Gastrocnemius medialis (tissue), 4 donors: ENCODE results near the gene CCM2L. TPM values are rescaled to one million over a fixed set of nuclear protein-coding genes. Genes with fewer than 3 reads are reported as not detected.

Experiments used
- ATAC-seq, 2 donors: fragments of 150-250 bp; one replicate each; pipeline ENCODE4 v1.9.1; 2016
- DNase-seq, 2 donors: peaks; one replicate each; pipeline ENCODE4 v3.0.0-alpha.2; 2019
- H3K27ac ChIP-seq, 4 donors: fragments of 200-600 bp; sonication (generic); 1 replicate in 1 of 4; 2 replicates in 3 of 4; pipeline ENCODE4 v1.5.1; 2016 to 2018; ENCODE audit warnings: mild to moderate bottlenecking in 2 of 4, moderate library complexity in 1 of 4
- H3K27me3 ChIP-seq, 3 donors: fragments of 200-600 bp; sonication (generic) in 2 of 3; 1 replicate in 1 of 3; 2 replicates in 2 of 3; pipeline versions ENCODE4 v1.5.1 to v1.6.0; 2016 to 2019; ENCODE audit warnings: mild to moderate bottlenecking in 1 of 3, moderate library complexity in 1 of 3
- H3K36me3 ChIP-seq, 2 donors: fragments of 200-600 bp; sonication (generic) in 1 of 2; one replicate each; pipeline ENCODE4 v1.5.1; 2017 to 2018
- H3K4me1 ChIP-seq, 2 donors: fragments of 200-600 bp; sonication (generic) in 1 of 2; one replicate each; pipeline ENCODE4 v1.5.1; 2016 to 2017; ENCODE audit warnings: mild to moderate bottlenecking in 2 of 2
- H3K4me3 ChIP-seq, 4 donors: fragments of 200-600 bp; sonication (generic) in 3 of 4; 1 replicate in 1 of 4; 2 replicates in 3 of 4; pipeline ENCODE4 v1.5.1; 2016 to 2019; ENCODE audit warnings: mild to moderate bottlenecking in 2 of 4
- H3K9me3 ChIP-seq, 3 donors: fragments of 200-600 bp; sonication (generic) in 2 of 3; 1 replicate in 1 of 3; 2 replicates in 2 of 3; pipeline ENCODE4 v1.5.1; 2016 to 2019
- POLR2A ChIP-seq, 2 donors: fragments of 450-650 bp; IDR thresholded peaks; one replicate each; pipeline ENCODE4 v1.6.1; 2017; ENCODE audit warnings: antibody characterized with exemption in 2 of 2, mild to moderate bottlenecking in 2 of 2, moderate library complexity in 2 of 2
- in situ Hi-C, 4 donors: fragments of 200-750 bp; cut with MboI; loops; one replicate each; pipeline versions ENCODE4 v1.15.0 to v1.8.0; 2017; ENCODE audit warnings: low sequenced_read_pairs in 4 of 4
- intact Hi-C: fragments of 100-400 bp; cut with DNase I; formaldehyde crosslinking; loops from one replicate; pipeline ENCODE4 v1.15.1; 2023; ENCODE audit warnings: low total_unique reads
- total RNA-seq, 4 donors: library from RNA; depleted of rRNA; stranded (reverse); fragments of >200 nt; gene quantifications; one replicate each; pipeline versions ENCODE4 v1.1.0 to v1.2.3, GENCODE V29; 2016
- TF ChIP-seq, protein P1 (sequence below), 5 experiments: fragments of 450-650 bp in 3 of 5; fragments of 200-600 bp in 2 of 5; sonication (generic) in 2 of 5; IDR thresholded peaks in 4 of 5; conservative IDR thresholded peaks in 1 of 5; 1 replicate in 4 of 5; 2 replicates in 1 of 5; pipeline ENCODE4 v1.5.1; 2016 to 2019; ENCODE audit warnings: antibody characterized with exemption in 5 of 5, mild to moderate bottlenecking in 3 of 5, moderate library complexity in 3 of 5

The CCM2L gene
- total RNA-seq, 4 donors from 2014 or later, result 2.2 to 5.8 (median 3.2) TPM

DNA sequence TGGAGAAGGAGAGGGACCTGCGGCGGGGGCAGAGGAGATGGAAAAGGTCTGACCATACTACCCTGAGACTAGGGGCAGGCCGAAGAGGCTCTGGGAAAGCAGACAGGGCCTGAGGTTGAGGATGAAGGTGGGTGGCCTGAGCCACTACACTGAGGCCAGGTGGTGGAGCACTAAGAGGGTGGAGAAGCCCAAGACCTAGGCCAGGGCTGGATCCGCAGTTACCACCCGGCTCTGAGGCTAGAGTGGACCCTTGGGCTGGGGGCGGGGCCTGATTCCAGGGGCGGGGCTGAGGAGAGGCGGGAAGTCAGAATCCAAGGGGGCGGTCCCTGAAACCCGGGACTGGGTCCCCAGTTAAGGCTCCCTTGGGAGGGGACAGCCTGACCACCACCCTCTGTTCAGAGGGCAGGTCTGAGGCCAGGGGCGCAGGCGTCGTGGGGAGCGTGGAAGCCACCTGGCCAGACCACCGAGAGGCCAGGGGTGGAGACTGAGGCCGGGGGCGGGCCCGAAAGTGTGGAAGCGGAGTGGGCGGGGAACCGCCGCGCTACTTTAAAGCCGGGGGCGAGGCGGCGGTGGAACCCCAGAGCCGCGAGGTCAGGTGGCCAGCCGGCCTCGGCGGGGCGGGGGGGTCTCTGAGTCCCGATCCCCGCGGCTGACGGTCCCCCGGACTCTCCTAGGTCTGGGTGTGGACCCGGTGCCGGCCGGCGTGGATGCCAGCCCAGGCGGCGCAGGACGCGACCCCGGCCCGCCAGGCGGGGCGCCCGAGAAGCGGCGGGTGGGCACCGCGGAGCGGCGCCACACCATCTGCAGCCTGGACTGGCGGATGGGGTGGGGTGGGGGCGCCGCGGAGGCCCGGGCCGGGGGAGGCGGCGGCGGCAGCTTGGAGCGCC, 8.3 kb downstream of the CCM2L start:
- in situ Hi-C loops (no loop called here), intact Hi-C loops (no loop called here)
- no peaks in the 10 kb centered on the region for H3K36me3 ChIP-seq
- H3K4me3 ChIP-seq, result peak overlapping the region; percentile 50 to 61 (median 54)
- H3K4me1 ChIP-seq, result peaks cover 0 to 4% of the 10 kb centered on the region in 2 donors
- no peaks in the 10 kb centered on the region for H3K9me3 ChIP-seq
- DNase-seq (peak in 1 of 2 donors; percentile 16), ATAC-seq (no peak)
- peak in 1 of 2 donors; percentile 32 for TF ChIP-seq POLR2A (IDR thresholded peaks at IDR 0.05)
- TF ChIP-seq, protein P1, sequence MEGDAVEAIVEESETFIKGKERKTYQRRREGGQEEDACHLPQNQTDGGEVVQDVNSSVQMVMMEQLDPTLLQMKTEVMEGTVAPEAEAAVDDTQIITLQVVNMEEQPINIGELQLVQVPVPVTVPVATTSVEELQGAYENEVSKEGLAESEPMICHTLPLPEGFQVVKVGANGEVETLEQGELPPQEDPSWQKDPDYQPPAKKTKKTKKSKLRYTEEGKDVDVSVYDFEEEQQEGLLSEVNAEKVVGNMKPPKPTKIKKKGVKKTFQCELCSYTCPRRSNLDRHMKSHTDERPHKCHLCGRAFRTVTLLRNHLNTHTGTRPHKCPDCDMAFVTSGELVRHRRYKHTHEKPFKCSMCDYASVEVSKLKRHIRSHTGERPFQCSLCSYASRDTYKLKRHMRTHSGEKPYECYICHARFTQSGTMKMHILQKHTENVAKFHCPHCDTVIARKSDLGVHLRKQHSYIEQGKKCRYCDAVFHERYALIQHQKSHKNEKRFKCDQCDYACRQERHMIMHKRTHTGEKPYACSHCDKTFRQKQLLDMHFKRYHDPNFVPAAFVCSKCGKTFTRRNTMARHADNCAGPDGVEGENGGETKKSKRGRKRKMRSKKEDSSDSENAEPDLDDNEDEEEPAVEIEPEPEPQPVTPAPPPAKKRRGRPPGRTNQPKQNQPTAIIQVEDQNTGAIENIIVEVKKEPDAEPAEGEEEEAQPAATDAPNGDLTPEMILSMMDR (IDR thresholded peaks at IDR 0.05 in 4 of 5, conservative IDR thresholded peaks at IDR 0.05 in 1 of 5), result no peak
- H3K27me3 ChIP-seq, result peaks cover 43 to 62% (median 52%) of the 10 kb centered on the region in 3 donors
- H3K27ac ChIP-seq, result peak overlapping the region in 1 of 4 donors; percentile 40

DNA sequence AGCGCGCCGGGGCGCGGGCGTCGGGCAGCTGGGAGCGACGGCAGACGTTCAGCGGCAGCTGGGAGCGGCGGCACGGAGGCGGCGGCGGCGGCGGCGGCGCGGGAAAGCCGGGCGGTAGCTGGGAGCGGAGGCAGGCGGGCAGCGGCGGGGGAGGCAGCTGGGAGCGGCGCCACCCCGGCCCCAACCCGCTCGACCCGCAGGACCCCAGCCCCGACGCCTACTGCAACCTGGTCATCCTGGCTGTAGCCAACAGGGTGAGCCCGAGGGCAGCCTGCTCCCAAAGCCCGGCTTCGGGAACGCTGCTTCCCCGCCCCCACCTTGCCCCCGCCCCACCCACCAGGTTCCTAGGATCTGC, 8.9 kb downstream of the CCM2L start:
- H3K27ac ChIP-seq, result no peak overlapping the region
- intact Hi-C loops (no loop called here), in situ Hi-C loops (no loop called here)
- ATAC-seq (no peak), DNase-seq (no peak)
- no peaks in the 10 kb centered on the region for H3K36me3 ChIP-seq
- no peaks in the 10 kb centered on the region for H3K9me3 ChIP-seq
- peaks cover 0 to 4% of the 10 kb centered on the region in 2 donors for H3K4me1 ChIP-seq
- TF ChIP-seq, protein P1 (IDR thresholded peaks at IDR 0.05 in 4 of 5, conservative IDR thresholded peaks at IDR 0.05 in 1 of 5), result no peak
- no peak for TF ChIP-seq POLR2A (IDR thresholded peaks at IDR 0.05)
- H3K4me3 ChIP-seq, result peak overlapping the region in 2 of 4 donors; percentile 2 to 56
- peaks cover 42 to 60% (median 52%) of the 10 kb centered on the region in 3 donors for H3K27me3 ChIP-seq

DNA sequence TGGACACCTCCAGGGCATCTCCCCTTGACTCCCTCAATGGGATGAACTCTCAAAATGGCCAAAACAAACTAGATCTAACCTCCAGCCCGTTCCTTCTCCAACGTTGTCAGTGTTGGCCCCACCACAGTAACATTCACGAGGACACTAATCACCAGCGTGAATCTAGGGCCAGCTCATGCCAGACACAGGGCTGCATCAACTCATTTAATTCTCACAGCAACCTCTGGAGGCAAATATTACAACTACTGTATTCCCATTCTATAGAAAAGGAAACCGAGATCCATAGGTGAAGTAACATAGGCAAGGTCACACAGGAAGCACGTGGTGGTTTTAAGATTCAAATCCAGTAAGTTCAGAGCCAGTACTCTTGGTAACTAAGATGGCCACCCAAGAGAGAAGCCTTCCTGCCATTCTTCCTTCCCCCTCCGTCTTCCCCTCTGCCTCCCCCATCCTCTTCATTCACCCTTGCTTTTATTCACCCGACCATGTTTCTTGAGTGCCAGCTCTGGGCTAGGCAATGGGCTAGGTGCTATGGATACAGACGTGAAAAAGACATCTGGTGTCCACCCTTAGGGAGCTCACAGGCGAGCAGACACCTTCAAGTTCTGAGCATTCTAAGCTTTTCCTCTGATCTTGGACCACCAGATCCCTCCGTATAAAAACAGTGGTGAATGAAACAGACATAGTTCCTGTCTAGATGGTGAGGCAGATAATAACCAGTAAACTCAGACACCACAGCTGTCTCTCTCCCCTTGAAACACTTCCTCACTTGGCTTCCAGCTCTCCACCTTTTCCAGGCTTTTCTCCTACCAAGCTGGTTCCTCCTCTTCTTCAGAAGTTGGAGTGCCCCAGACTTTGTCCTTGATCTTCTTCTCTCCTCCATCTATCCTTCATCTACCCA, 9.6 kb downstream of the CCM2L start:
- no peak for ATAC-seq
- no peak for TF ChIP-seq POLR2A (IDR thresholded peaks at IDR 0.05)
- TF ChIP-seq, protein P1 (IDR thresholded peaks at IDR 0.05 in 4 of 5, conservative IDR thresholded peaks at IDR 0.05 in 1 of 5), result no peak
- H3K27ac ChIP-seq, result no peak overlapping the region
- H3K4me3 ChIP-seq, result peak overlapping the region in 2 of 4 donors; percentile 2 to 56
- no peak for DNase-seq
- in situ Hi-C loops (no loop called here), intact Hi-C loops (no loop called here)
- H3K27me3 ChIP-seq, result peaks cover 43 to 60% (median 52%) of the 10 kb centered on the region in 3 donors
- no peaks in the 10 kb centered on the region for H3K36me3 ChIP-seq
- H3K4me1 ChIP-seq, result peaks cover 0 to 4% of the 10 kb centered on the region in 2 donors
- no peaks in the 10 kb centered on the region for H3K9me3 ChIP-seq

DNA sequence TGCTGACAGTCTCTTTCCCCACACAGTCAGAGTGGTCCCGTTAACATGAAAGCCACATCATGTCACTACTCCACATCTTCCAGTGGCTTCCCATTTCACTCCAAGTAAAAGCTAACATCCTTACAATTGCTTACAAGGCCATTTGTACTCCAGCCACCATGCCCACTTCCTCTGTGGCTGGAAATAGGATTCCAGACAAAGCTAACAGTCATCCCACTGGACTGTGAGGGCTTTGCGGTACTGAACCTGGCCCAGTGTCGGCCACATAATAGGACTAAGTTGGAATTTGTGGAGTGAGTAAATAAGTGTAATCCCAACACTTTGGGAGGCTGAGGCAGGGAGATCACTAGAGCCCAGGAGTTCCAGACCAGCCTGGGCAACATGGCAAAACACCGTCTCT, 10.9 kb downstream of the CCM2L start:
- no peak for DNase-seq
- in situ Hi-C loops, result no loop called here

More for the DNA sequence above, 10.9 kb downstream of the CCM2L start:
- Histone ChIP-seq H3K36me3 (no peaks in the 10 kb centered on the region), H3K4me1 (peaks cover 0 to 4% of the 10 kb centered on the region in 2 donors), H3K27ac (no peak overlapping the region), H3K9me3 (no peaks in the 10 kb centered on the region), H3K4me3 (no peak overlapping the region), H3K27me3 (peaks cover 35 to 66% (median 46%) of the 10 kb centered on the region in 3 donors)
- TF ChIP-seq, protein P1 (IDR thresholded peaks at IDR 0.05 in 4 of 5, conservative IDR thresholded peaks at IDR 0.05 in 1 of 5), result no peak
- TF ChIP-seq POLR2A (IDR thresholded peaks at IDR 0.05), result no peak
- intact Hi-C loops, result no loop called here
- no peak for ATAC-seq
